Measurements from ENCODE around the gene FAM9B. TPM values are rescaled to one million over a fixed set of nuclear protein-coding genes. Genes with fewer than 3 reads are reported as not detected.

Gene FAM9B
- polyA plus RNA-seq, 1 donor from 2014 or later: not detected

- H3K79me2 ChIP-seq (replicated peaks; ENCODE audit: insufficient read depth, low read length): no peaks in the 10 kb centered on the region
- no peaks in the 10 kb centered on the region for H3K9me3 ChIP-seq (ENCODE audit: low read length)
- no peak overlapping the region for H2AFZ ChIP-seq (ENCODE audit: low read depth, low read length)
- no peaks in the 10 kb centered on the region for H4K20me1 ChIP-seq (ENCODE audit: insufficient read depth)
- H3K27ac ChIP-seq (ENCODE audit: low read length): no peak overlapping the region
- no peak overlapping the region for H3K4me3 ChIP-seq (ENCODE audit: low read length)
- H3K36me3 ChIP-seq (ENCODE audit: insufficient read depth, low read length): no peaks in the 10 kb centered on the region
- H3K4me2 ChIP-seq (ENCODE audit: low read length): no peak overlapping the region
- H3K27me3 ChIP-seq (ENCODE audit: insufficient read depth, low read depth, low read length): no peaks in the 10 kb centered on the region
- no peaks in the 10 kb centered on the region for H3K9me2 ChIP-seq (ENCODE audit: insufficient read depth, low read length)
- no peak overlapping the region for H3K9ac ChIP-seq (ENCODE audit: low read length)
- TF ChIP-seq TAF1 (IDR thresholded peaks at IDR 0.05; ENCODE audit: low read depth) (no peak), SMC3 (conservative IDR thresholded peaks at IDR 0.05; ENCODE audit: poor library complexity) (no peak), MXI1 (conservative IDR thresholded peaks at IDR 0.05; ENCODE audit: poor library complexity, severe bottlenecking) (no peak)
- H3F3A ChIP-seq (ENCODE audit: insufficient read depth, low read length, poor library complexity, severe bottlenecking): no peaks in the 10 kb centered on the region
Observed at GRCh38 chrX:9038244-9038643, 4.3 kb upstream of the FAM9B start.

GRCh38 chrX:9037296-9037695 lies 3.4 kb upstream of the FAM9B start:
- no peaks in the 10 kb centered on the region for H3K27me3 ChIP-seq (ENCODE audit: insufficient read depth, low read depth, low read length)
- no peak overlapping the region for H3K4me2 ChIP-seq (ENCODE audit: low read length)
- H3K27ac ChIP-seq (ENCODE audit: low read length): no peak overlapping the region
- H3F3A ChIP-seq (ENCODE audit: insufficient read depth, low read length, poor library complexity, severe bottlenecking): no peaks in the 10 kb centered on the region
- H3K36me3 ChIP-seq (ENCODE audit: insufficient read depth, low read length): no peaks in the 10 kb centered on the region
- H3K9me2 ChIP-seq (ENCODE audit: insufficient read depth, low read length): no peaks in the 10 kb centered on the region
- TF ChIP-seq RAD21 (conservative IDR thresholded peaks at IDR 0.05) (no peak), REST (IDR thresholded peaks at IDR 0.05; ENCODE audit: borderline replicate concordance) (no peak), CTCF (IDR thresholded peaks at IDR 0.05; ENCODE audit: poor library complexity, severe bottlenecking) (no peak), TAF1 (IDR thresholded peaks at IDR 0.05; ENCODE audit: low read depth) (no peak), EZH2 (IDR thresholded peaks at IDR 0.05; ENCODE audit: borderline replicate concordance, insufficient read depth, low read length, poor library complexity, severe bottlenecking) (no peak), POLR2AphosphoS5 (IDR thresholded peaks at IDR 0.05) (no peak), SMC3 (conservative IDR thresholded peaks at IDR 0.05; ENCODE audit: poor library complexity) (no peak)
- H3K4me3 ChIP-seq (ENCODE audit: low read length): no peak overlapping the region
- no peaks in the 10 kb centered on the region for H3K79me2 ChIP-seq (replicated peaks; ENCODE audit: insufficient read depth, low read length)
- no peak overlapping the region for H3K9ac ChIP-seq (ENCODE audit: low read length)
- no peaks in the 10 kb centered on the region for H4K20me1 ChIP-seq (ENCODE audit: insufficient read depth)
- no peaks in the 10 kb centered on the region for H3K9me3 ChIP-seq (ENCODE audit: low read length)
- no peak overlapping the region for H2AFZ ChIP-seq (ENCODE audit: low read depth, low read length)

GRCh38 chrX:9033586-9033985 lies 341 bp downstream of the FAM9B start:
- TF ChIP-seq EP300 (conservative IDR thresholded peaks at IDR 0.05; ENCODE audit: poor library complexity, severe bottlenecking) (no peak), CTCF (IDR thresholded peaks at IDR 0.05; ENCODE audit: poor library complexity, severe bottlenecking) (no peak), REST (IDR thresholded peaks at IDR 0.05; ENCODE audit: borderline replicate concordance) (no peak), TAF1 (IDR thresholded peaks at IDR 0.05; ENCODE audit: low read depth) (no peak), MXI1 (conservative IDR thresholded peaks at IDR 0.05; ENCODE audit: poor library complexity, severe bottlenecking) (no peak), POLR2AphosphoS5 (IDR thresholded peaks at IDR 0.05) (no peak), SMC3 (conservative IDR thresholded peaks at IDR 0.05; ENCODE audit: poor library complexity) (no peak), RAD21 (conservative IDR thresholded peaks at IDR 0.05) (no peak), EZH2 (IDR thresholded peaks at IDR 0.05; ENCODE audit: borderline replicate concordance, insufficient read depth, low read length, poor library complexity, severe bottlenecking) (no peak)
- no peak overlapping the region for H3K4me2 ChIP-seq (ENCODE audit: low read length)

More at GRCh38 chrX:9033586-9033985, 341 bp downstream of the FAM9B start:
- Histone ChIP-seq H3K9me3 (ENCODE audit: low read length) (no peaks in the 10 kb centered on the region), H3K9ac (ENCODE audit: low read length) (no peak overlapping the region), H3K27me3 (ENCODE audit: insufficient read depth, low read depth, low read length) (no peaks in the 10 kb centered on the region), H3F3A (ENCODE audit: insufficient read depth, low read length, poor library complexity, severe bottlenecking) (no peaks in the 10 kb centered on the region), H3K36me3 (ENCODE audit: insufficient read depth, low read length) (no peaks in the 10 kb centered on the region), H3K27ac (ENCODE audit: low read length) (no peak overlapping the region), H2AFZ (ENCODE audit: low read depth, low read length) (no peak overlapping the region), H4K20me1 (ENCODE audit: insufficient read depth) (no peaks in the 10 kb centered on the region), H3K4me3 (ENCODE audit: low read length) (no peak overlapping the region), H3K9me2 (ENCODE audit: insufficient read depth, low read length) (no peaks in the 10 kb centered on the region), H3K79me2 (replicated peaks; ENCODE audit: insufficient read depth, low read length) (no peaks in the 10 kb centered on the region)

Measured in neural cell (in vitro differentiated cells).